ENCODE measurements around the gene TMEM37. TPM values are rescaled to one million over a fixed set of nuclear protein-coding genes. Genes with fewer than 3 reads are reported as not detected.

Gene TMEM37
- total RNA-seq, 1 experiment from 2014 or later, result 2.1 TPM

- no peak for DNase-seq (ENCODE audit: low spot score)
Measured at GRCh38 chr2:119417908-119418307, 13.7 kb upstream of the TMEM37 start.

- DNase-seq (ENCODE audit: low spot score), result no peak
Measured at GRCh38 chr2:119419065-119419464, 12.6 kb upstream of the TMEM37 start.

- no peak for DNase-seq (ENCODE audit: low spot score)
Measured at GRCh38 chr2:119419803-119420508, 11.7 kb upstream of the TMEM37 start.

DNA sequence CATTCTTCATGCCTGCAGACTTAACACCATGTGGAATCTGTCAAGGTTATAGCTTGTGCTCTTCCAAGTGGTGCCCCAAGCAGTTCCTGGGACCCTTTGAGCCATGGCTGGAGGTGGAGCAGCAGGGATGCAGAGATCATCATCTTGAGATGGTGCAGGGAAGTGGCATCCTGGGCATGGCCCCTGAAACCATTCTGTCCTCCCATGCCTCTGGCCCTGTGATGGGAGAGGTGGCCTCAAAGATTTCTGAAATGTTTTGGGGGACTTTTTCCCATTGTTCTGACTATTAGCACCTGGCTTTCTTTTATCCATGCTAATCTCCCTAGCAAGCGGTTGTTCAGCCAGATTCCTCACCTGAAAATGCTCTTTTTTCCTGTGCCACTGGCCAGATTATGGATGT lies 10.3 kb upstream of the TMEM37 start:
- no peak for DNase-seq (ENCODE audit: low spot score)

DNA sequence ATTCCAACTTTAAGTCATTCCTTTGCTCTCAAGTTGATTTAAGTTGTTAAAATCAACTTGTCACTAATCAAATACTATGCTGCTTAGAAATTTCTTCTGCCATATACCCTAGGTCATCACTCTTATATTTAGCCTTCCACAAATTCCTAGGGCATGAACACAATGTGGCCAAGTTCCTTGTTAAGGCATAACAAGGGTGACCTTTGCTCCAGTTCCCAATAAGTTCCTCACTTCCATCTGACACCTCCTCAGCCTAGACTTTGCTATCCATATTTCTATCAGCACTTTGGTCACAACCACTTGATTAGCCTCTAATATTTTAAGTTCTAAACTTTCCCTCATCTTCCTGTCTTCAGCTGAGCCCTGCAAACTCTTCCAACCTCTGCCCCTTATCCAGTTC lies 9.9 kb upstream of the TMEM37 start:
- no peak for DNase-seq (ENCODE audit: low spot score)

- no peak for DNase-seq (ENCODE audit: low spot score)
Measured at GRCh38 chr2:119422360-119423107, 9.1 kb upstream of the TMEM37 start.

GRCh38 chr2:119423108-119423444 lies 8.6 kb upstream of the TMEM37 start:
- no peak for DNase-seq (ENCODE audit: low spot score)

- DNase-seq (ENCODE audit: low spot score), result no peak
Measured at GRCh38 chr2:119423811-119424210, 7.8 kb upstream of the TMEM37 start.

- DNase-seq (ENCODE audit: low spot score), result no peak
Measured at GRCh38 chr2:119424284-119425118, 7.2 kb upstream of the TMEM37 start.

- no peak for DNase-seq (ENCODE audit: low spot score)
Measured at GRCh38 chr2:119425119-119425405, 6.6 kb upstream of the TMEM37 start.

GRCh38 chr2:119425620-119426395 lies 5.8 kb upstream of the TMEM37 start:
- DNase-seq (ENCODE audit: low spot score), result peak; percentile 71

DNA sequence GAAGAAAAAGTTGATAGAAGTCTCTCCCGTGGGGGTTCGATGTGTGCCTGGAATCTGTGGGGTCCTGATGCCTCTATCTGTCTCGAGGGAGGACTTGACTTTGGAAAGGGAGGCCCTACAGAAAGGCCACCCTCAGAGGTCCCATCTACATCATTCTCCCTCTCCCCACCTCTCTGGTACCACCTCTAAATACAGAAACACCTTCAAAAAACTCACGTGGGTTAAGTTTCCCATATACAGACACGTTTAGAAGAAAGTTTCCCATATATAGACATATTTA lies 5.3 kb upstream of the TMEM37 start:
- no peak for DNase-seq (ENCODE audit: low spot score)

DNA sequence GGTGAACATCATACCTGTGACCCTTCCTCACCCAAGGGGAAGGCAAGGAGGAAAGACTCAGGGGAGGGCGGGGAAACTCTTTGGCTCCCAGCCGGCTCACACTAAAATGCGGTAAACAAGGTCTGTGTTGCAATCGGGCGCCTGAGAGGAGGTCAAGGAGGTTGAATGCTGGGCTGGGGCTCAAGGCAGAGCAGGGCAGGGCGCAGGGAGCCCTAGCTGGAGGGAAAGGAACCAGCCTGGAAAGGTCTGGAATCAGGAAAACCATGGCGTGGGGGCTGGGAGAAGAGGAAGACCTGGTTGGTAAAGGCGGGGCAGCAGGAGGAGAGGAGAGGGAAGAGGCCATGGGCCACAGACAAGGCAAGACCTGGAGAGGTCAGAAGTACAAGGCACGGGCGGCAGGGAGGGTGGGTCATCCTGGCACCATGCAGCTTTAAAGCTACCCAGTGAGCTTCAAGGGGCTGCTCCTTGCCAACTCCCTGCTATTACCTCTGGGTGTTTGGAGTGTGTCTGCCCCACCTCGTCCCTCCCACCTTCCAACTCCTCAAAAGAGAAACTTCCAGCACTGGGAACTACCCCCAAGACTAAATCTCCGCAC lies 4.8 kb upstream of the TMEM37 start:
- DNase-seq (ENCODE audit: low spot score), result peak; percentile 63

DNA sequence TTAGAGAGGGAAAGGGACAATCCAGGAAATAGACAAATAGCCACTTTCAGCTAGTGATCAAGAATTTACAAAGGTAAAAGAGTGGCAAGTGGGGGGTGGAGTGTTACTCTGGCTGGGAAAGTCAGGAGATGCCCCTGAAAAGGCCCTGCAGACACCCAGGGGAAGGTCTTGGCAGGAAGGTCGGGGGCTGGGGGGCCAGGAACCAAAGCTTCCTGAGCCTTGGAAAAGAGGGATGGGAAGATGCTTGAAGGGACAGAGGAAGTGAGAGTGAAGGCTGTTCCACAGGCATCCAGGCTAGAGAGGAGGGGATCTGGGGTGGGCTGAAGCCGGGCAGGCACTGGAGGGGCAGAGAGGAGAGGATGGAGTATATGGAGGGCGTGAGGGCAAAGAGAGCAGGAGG lies 3.9 kb upstream of the TMEM37 start:
- no peak for DNase-seq (ENCODE audit: low spot score)

DNA sequence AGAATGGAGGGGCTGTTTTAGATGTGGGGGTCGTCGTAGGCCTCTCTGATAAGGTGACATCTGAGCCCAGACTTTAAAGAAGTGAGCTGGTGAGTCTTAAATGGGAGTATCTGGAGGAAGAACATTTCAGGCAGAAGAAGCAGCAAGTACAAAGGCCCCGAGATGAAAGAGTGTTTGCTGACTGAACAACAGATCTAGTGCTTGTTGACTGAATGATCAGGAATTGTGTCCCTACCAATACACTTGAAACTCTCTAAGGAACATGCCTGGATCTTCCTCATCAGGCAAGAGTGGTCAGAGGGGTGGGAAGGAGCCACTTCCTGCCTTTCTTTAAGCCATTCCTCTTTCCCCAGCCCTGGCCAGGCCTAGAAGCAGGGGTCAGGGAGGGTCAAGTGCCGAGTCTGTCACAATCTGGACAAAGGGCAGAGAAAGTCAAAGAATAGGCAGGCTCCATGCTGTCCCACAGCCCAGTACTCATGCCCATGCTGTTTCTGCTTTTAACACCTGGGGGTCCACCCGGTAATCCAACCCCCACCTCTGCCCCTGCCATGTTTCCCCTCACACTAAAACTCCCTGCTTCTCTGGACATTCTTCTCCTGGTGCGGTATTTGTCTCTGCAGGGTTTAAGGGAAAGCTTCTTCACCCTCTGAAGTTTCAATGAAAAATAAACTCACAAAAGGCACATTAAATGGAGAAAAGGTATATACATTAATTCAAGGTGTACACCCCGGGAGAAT lies 3.0 kb upstream of the TMEM37 start:
- no peak for DNase-seq (ENCODE audit: low spot score)

DNA sequence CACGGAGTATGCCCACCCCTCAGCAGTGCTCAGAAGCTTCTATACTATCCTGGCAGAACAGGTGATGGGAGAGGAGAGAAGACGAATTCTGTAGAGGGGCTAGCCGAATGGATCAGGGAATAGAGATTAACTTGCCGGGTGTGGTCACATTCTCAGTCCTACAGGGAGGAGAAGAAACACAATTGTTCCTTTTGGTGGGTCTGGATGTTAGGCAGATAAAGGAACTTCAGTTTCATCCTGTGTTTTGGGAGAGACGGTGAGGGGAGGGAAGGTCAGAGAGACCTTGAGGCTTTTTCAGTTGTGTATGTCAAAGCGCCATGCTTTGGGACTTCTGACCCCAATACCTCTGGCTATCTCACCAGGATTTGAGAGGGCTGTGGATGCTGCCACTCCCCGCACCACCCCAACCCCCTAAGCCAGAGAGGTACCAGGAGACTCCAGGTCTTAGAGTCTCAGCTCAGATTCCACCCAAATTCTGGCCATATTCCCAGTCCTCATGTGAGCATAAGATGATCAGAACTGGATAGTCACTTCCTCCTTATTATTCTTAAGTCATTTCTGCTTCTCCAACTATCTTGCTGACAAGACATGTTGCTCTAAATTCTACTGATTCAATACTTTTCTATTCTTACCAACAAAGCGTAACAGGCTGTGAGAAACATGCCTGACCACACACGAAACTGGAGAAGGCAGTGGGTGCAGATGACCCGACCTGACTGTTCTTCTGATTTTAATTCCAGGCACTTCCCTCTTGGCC lies 2.3 kb upstream of the TMEM37 start:
- no peak for DNase-seq (ENCODE audit: low spot score)

GRCh38 chr2:119430023-119430498 lies 1.6 kb upstream of the TMEM37 start:
- no peak for DNase-seq (ENCODE audit: low spot score)

- no peak for DNase-seq (ENCODE audit: low spot score)
Measured at GRCh38 chr2:119431976-119432850, 559 bp downstream of the TMEM37 start.

GRCh38 chr2:119432851-119433522 lies 1.3 kb downstream of the TMEM37 start:
- DNase-seq (ENCODE audit: low spot score), result no peak
